ENCODE results near the gene ZNF292.
"Not testable (repeated sequence)": the region's sequence is repeated elsewhere in the genome, so short reads cannot be mapped to it uniquely, and the experiment has no call there.

ZNF292 gene

DNA sequence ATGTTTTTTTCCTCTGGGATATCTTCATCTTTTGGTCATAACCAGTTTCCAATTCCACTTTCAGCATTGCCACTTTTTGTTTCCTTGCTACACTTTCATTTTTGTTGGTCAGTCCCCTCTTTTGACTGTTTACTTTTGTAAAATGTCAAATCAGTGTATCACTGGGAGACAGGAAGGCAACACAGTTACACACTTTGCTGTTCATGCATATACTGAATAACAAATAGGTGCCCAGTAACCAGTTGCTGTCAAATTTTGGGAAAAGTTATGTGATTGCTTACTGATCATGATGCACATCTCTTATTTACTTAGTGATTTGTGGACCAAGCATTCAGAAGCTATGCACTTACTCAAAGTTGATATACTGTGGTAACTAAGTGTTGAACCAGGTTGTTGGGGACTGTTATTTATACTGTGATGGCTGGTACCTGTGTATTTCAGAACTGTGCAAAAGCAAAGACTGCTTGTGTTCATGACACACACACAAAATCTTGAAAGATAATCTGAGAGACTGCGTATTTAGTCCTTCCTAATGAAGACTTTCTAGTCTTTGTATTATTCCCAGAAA, 41.0 kb downstream of the ZNF292 start:
- Histone ChIP-seq H3K27ac (ENCODE audit: low read length) (no peak overlapping the region), H3K9me3 (ENCODE audit: control insufficient read depth, low read depth, low read length) (no peaks in the 10 kb centered on the region), H3K9ac (ENCODE audit: low read length) (no peak overlapping the region), H3K4me1 (ENCODE audit: control insufficient read depth, low read depth, low read length) (no peaks in the 10 kb centered on the region), H3K36me3 (ENCODE audit: control insufficient read depth, low read depth, low read length) (no peaks in the 10 kb centered on the region), H3K27me3 (ENCODE audit: control insufficient read depth, insufficient read depth, low read length) (no peaks in the 10 kb centered on the region), H3K4me3 (ENCODE audit: low read length) (no peak overlapping the region)

GRCh38 chr6:87197547-87197946, 42.2 kb downstream of the ZNF292 start:
- no peak overlapping the region for H3K27ac ChIP-seq (ENCODE audit: low read length)
- H3K9ac ChIP-seq (ENCODE audit: low read length): no peak overlapping the region
- H3K4me1 ChIP-seq (ENCODE audit: control insufficient read depth, low read depth, low read length): no peaks in the 10 kb centered on the region
- H3K36me3 ChIP-seq (ENCODE audit: control insufficient read depth, low read depth, low read length): no peaks in the 10 kb centered on the region
- H3K9me3 ChIP-seq (ENCODE audit: control insufficient read depth, low read depth, low read length): no peaks in the 10 kb centered on the region
- H3K4me3 ChIP-seq (ENCODE audit: low read length): no peak overlapping the region
- H3K27me3 ChIP-seq (ENCODE audit: control insufficient read depth, insufficient read depth, low read length): no peaks in the 10 kb centered on the region

GRCh38 chr6:87198022-87198810, 42.9 kb downstream of the ZNF292 start:
- H3K36me3 ChIP-seq (ENCODE audit: control insufficient read depth, low read depth, low read length); H3K9ac ChIP-seq (ENCODE audit: low read length); H3K4me1 ChIP-seq (ENCODE audit: control insufficient read depth, low read depth, low read length); H3K27ac ChIP-seq (ENCODE audit: low read length); H3K9me3 ChIP-seq (ENCODE audit: control insufficient read depth, low read depth, low read length); H3K4me3 ChIP-seq (ENCODE audit: low read length); H3K27me3 ChIP-seq (ENCODE audit: control insufficient read depth, insufficient read depth, low read length): not testable (repeated sequence)

DNA sequence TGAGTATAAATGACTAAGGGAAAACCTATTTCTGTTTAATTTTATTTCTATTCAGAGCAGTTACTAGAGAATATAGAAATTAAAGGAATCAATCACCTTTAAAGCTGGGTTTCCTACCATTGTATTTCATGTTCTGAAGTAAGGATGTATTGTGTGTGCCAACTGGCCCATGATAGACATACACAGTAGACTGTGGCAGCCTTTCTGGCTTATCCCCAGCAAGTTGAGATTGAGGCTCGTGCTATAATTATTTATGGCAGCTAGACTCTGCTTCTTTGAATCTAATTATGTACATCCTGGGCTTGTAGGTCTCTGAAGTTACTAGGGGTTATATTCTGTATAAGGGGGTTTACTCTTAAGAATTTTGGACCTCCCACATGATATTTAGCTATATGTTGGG, 44.4 kb downstream of the ZNF292 start:
- H3K9me3 ChIP-seq (ENCODE audit: control insufficient read depth, low read depth, low read length): no peaks in the 10 kb centered on the region
- H3K9ac ChIP-seq (ENCODE audit: low read length): no peak overlapping the region
- H3K27me3 ChIP-seq (ENCODE audit: control insufficient read depth, insufficient read depth, low read length): no peaks in the 10 kb centered on the region
- H3K4me3 ChIP-seq (ENCODE audit: low read length): no peak overlapping the region
- no peaks in the 10 kb centered on the region for H3K36me3 ChIP-seq (ENCODE audit: control insufficient read depth, low read depth, low read length)
- no peak overlapping the region for H3K27ac ChIP-seq (ENCODE audit: low read length)
- peaks cover 3% of the 10 kb centered on the region for H3K4me1 ChIP-seq (ENCODE audit: control insufficient read depth, low read depth, low read length)

DNA sequence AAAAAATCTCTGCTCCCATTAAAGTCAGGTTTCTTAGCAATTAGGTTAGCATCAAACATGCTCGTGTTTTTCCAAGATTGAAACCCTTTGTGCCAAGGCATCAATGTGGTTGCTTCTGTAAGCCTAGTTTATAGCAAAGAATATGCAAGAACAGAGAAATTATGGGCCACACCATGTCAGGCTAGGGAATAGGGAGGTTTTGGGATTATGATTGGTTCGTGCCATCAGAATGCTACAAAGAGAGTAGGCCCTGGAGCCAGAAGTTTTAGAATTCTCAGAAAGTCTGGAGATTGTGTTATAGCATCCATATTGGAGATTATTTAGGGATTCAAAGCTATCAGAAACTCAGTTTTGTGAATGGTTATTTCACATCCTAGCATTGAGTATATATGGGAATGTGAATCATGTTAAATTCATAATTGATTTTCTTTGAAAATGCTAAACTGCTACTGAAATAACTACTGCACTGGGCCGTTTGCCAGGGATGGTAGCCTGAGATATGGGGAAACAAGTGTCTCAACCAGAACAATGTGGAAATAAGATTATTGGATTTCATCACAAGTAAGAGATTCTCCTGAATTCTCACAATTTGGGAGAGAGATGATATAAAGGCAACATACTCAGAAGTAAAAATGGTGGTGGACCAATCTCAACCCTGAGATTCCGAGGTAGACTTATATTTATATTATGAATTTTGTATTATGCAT, 45.3 kb downstream of the ZNF292 start:
- Histone ChIP-seq H3K4me1 (ENCODE audit: control insufficient read depth, low read depth, low read length) (peaks cover 3% of the 10 kb centered on the region), H3K9me3 (ENCODE audit: control insufficient read depth, low read depth, low read length) (no peaks in the 10 kb centered on the region), H3K27ac (ENCODE audit: low read length) (no peak overlapping the region), H3K36me3 (ENCODE audit: control insufficient read depth, low read depth, low read length) (no peaks in the 10 kb centered on the region), H3K4me3 (ENCODE audit: low read length) (no peak overlapping the region), H3K27me3 (ENCODE audit: control insufficient read depth, insufficient read depth, low read length) (no peaks in the 10 kb centered on the region), H3K9ac (ENCODE audit: low read length) (no peak overlapping the region)

- Histone ChIP-seq H3K9me3 (ENCODE audit: control insufficient read depth, low read depth, low read length) (no peaks in the 10 kb centered on the region), H3K27ac (ENCODE audit: low read length) (no peak overlapping the region), H3K4me1 (ENCODE audit: control insufficient read depth, low read depth, low read length) (peaks cover 19% of the 10 kb centered on the region), H3K4me3 (ENCODE audit: low read length) (no peak overlapping the region), H3K36me3 (ENCODE audit: control insufficient read depth, low read depth, low read length) (no peaks in the 10 kb centered on the region), H3K9ac (ENCODE audit: low read length) (no peak overlapping the region), H3K27me3 (ENCODE audit: control insufficient read depth, insufficient read depth, low read length) (no peaks in the 10 kb centered on the region)
These were observed 48.2 kb downstream of the ZNF292 start for GRCh38 chr6:87203448-87204023.

GRCh38 chr6:87209812-87210211, 54.4 kb downstream of the ZNF292 start:
- no peak overlapping the region for H3K4me3 ChIP-seq (ENCODE audit: low read length)
- no peak overlapping the region for H3K27ac ChIP-seq (ENCODE audit: low read length)
- H3K4me1 ChIP-seq (ENCODE audit: control insufficient read depth, low read depth, low read length): peaks cover 75% of the 10 kb centered on the region
- no peaks in the 10 kb centered on the region for H3K9me3 ChIP-seq (ENCODE audit: control insufficient read depth, low read depth, low read length)
- H3K27me3 ChIP-seq (ENCODE audit: control insufficient read depth, insufficient read depth, low read length): no peaks in the 10 kb centered on the region
- no peak overlapping the region for H3K9ac ChIP-seq (ENCODE audit: low read length)
- no peaks in the 10 kb centered on the region for H3K36me3 ChIP-seq (ENCODE audit: control insufficient read depth, low read depth, low read length)

- H3K4me1 ChIP-seq (ENCODE audit: control insufficient read depth, low read depth, low read length): peaks cover 77% of the 10 kb centered on the region
- no peak overlapping the region for H3K4me3 ChIP-seq (ENCODE audit: low read length)
- H3K9me3 ChIP-seq (ENCODE audit: control insufficient read depth, low read depth, low read length): no peaks in the 10 kb centered on the region
- H3K27ac ChIP-seq (ENCODE audit: low read length): no peak overlapping the region
- H3K36me3 ChIP-seq (ENCODE audit: control insufficient read depth, low read depth, low read length): no peaks in the 10 kb centered on the region
- H3K27me3 ChIP-seq (ENCODE audit: control insufficient read depth, insufficient read depth, low read length): no peaks in the 10 kb centered on the region
- no peak overlapping the region for H3K9ac ChIP-seq (ENCODE audit: low read length)
These were observed 55.6 kb downstream of the ZNF292 start for GRCh38 chr6:87210979-87211378.

DNA sequence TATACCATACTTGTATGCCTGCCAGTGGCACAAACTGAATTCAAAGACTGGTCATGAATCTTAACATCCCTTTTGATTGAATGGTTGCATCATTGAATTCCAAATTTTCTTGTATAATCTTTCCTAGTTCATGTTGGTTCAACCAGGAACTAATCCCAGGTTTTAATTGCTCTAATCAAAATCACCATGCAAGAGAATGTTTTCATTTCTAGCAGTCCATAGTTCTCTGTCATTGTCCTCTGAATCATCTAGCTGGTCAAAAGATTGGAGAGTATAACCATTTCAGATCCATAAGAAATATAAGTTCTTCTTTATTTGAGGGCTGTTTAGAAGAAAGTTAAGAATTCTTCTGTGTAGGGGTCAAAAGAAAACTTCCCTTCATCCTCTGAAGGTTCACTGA, 57.2 kb downstream of the ZNF292 start:
- Histone ChIP-seq H3K27me3 (ENCODE audit: control insufficient read depth, insufficient read depth, low read length) (no peaks in the 10 kb centered on the region), H3K4me1 (ENCODE audit: control insufficient read depth, low read depth, low read length) (peaks cover 67% of the 10 kb centered on the region), H3K4me3 (ENCODE audit: low read length) (no peak overlapping the region), H3K9me3 (ENCODE audit: control insufficient read depth, low read depth, low read length) (no peaks in the 10 kb centered on the region), H3K36me3 (ENCODE audit: control insufficient read depth, low read depth, low read length) (peaks cover 15% of the 10 kb centered on the region), H3K9ac (ENCODE audit: low read length) (no peak overlapping the region), H3K27ac (ENCODE audit: low read length) (no peak overlapping the region)

GRCh38 chr6:87213364-87213763, 58.0 kb downstream of the ZNF292 start:
- H3K36me3 ChIP-seq (ENCODE audit: control insufficient read depth, low read depth, low read length): peaks cover 22% of the 10 kb centered on the region
- H3K27me3 ChIP-seq (ENCODE audit: control insufficient read depth, insufficient read depth, low read length): no peaks in the 10 kb centered on the region
- peaks cover 62% of the 10 kb centered on the region for H3K4me1 ChIP-seq (ENCODE audit: control insufficient read depth, low read depth, low read length)
- no peaks in the 10 kb centered on the region for H3K9me3 ChIP-seq (ENCODE audit: control insufficient read depth, low read depth, low read length)
- H3K4me3 ChIP-seq (ENCODE audit: low read length): no peak overlapping the region
- no peak overlapping the region for H3K9ac ChIP-seq (ENCODE audit: low read length)
- no peak overlapping the region for H3K27ac ChIP-seq (ENCODE audit: low read length)

- Histone ChIP-seq H3K4me1 (ENCODE audit: control insufficient read depth, low read depth, low read length) (peaks cover 48% of the 10 kb centered on the region), H3K27me3 (ENCODE audit: control insufficient read depth, insufficient read depth, low read length) (no peaks in the 10 kb centered on the region), H3K9ac (ENCODE audit: low read length) (no peak overlapping the region), H3K27ac (ENCODE audit: low read length) (no peak overlapping the region), H3K36me3 (ENCODE audit: control insufficient read depth, low read depth, low read length) (peaks cover 27% of the 10 kb centered on the region), H3K9me3 (ENCODE audit: control insufficient read depth, low read depth, low read length) (no peaks in the 10 kb centered on the region), H3K4me3 (ENCODE audit: low read length) (no peak overlapping the region)
These were observed 59.5 kb downstream of the ZNF292 start for GRCh38 chr6:87214831-87215230.

Data from iPS-18a (cell line).